Cortex of kidney (tissue), 1 donor: Measurements from ENCODE around the gene PARD3.
"Not testable (repeated sequence)": the region's sequence is repeated elsewhere in the genome, so short reads cannot be mapped to it uniquely, and the experiment has no call there.

Experiments used
- DNase-seq: peaks from one replicate; lab custom pipeline; 2025; lab: John Stamatoyannopoulos, UW

PARD3 gene

GRCh38 chr10:34797155-34797554 is 17.9 kb downstream of the PARD3 start:
- DNase-seq, result no peak

GRCh38 chr10:34796133-34796532 is 19.0 kb downstream of the PARD3 start:
- DNase-seq, result no peak

- DNase-seq, result no peak
These were observed 19.8 kb downstream of the PARD3 start for GRCh38 chr10:34795334-34795733.

GRCh38 chr10:34794835-34795234 is 20.3 kb downstream of the PARD3 start:
- DNase-seq, result no peak

GRCh38 chr10:34793581-34793980 is 21.5 kb downstream of the PARD3 start:
- not testable (repeated sequence) for DNase-seq

GRCh38 chr10:34792881-34793280 is 22.2 kb downstream of the PARD3 start:
- no peak for DNase-seq

GRCh38 chr10:34791947-34792346 is 23.1 kb downstream of the PARD3 start:
- no peak for DNase-seq

GRCh38 chr10:34791228-34791627 is 23.9 kb downstream of the PARD3 start:
- DNase-seq, result no peak

- no peak for DNase-seq
These were observed 25.1 kb downstream of the PARD3 start for GRCh38 chr10:34789966-34790506.

GRCh38 chr10:34786464-34786863 is 28.6 kb downstream of the PARD3 start:
- no peak for DNase-seq

GRCh38 chr10:34781711-34782110 is 33.4 kb downstream of the PARD3 start:
- DNase-seq, result no peak

GRCh38 chr10:34780818-34781380 is 34.2 kb downstream of the PARD3 start:
- no peak for DNase-seq

GRCh38 chr10:34778237-34778636 is 36.9 kb downstream of the PARD3 start:
- DNase-seq, result no peak

GRCh38 chr10:34776090-34776690 is 38.9 kb downstream of the PARD3 start:
- DNase-seq, result no peak

GRCh38 chr10:34775044-34775637 is 40.0 kb downstream of the PARD3 start:
- DNase-seq, result no peak

- DNase-seq, result no peak
These were observed 41.2 kb downstream of the PARD3 start for GRCh38 chr10:34773636-34774630.

GRCh38 chr10:34771525-34771924 is 43.6 kb downstream of the PARD3 start:
- DNase-seq, result no peak

- no peak for DNase-seq
These were observed 44.0 kb downstream of the PARD3 start for GRCh38 chr10:34771106-34771505.

- DNase-seq, result no peak
These were observed 45.2 kb downstream of the PARD3 start for GRCh38 chr10:34769899-34770298.

- no peak for DNase-seq
These were observed 46.1 kb downstream of the PARD3 start for GRCh38 chr10:34768972-34769330.

- DNase-seq, result no peak
These were observed 46.7 kb downstream of the PARD3 start for GRCh38 chr10:34768261-34768971.
